HG02938 (cell line): Measurements from ENCODE around the gene FXR1.
"Not testable (repeated sequence)": the region's sequence is repeated elsewhere in the genome, so short reads cannot be mapped to it uniquely, and the experiment has no call there.

Source experiments
- ATAC-seq: cut with Tn5 transposase; IDR thresholded peaks from one replicate; pipeline ENCODE4 v1.9.1; 2021; ENCODE audit warnings: mild to moderate bottlenecking, moderate library complexity; ENCODE audit not compliant: unreplicated experiment

Gene FXR1

GRCh38 chr3:181003469-181003868 lies 91.0 kb downstream of the FXR1 start:
- not testable (repeated sequence) for ATAC-seq

GRCh38 chr3:181006541-181006940 lies 94.1 kb downstream of the FXR1 start:
- ATAC-seq, result no peak

- no peak for ATAC-seq
Measured at GRCh38 chr3:181007262-181007661, 94.8 kb downstream of the FXR1 start.

GRCh38 chr3:181008796-181009195 lies 96.3 kb downstream of the FXR1 start:
- no peak for ATAC-seq

- ATAC-seq, result no peak
Measured at GRCh38 chr3:181009225-181009624, 96.8 kb downstream of the FXR1 start.

GRCh38 chr3:181017690-181018089 lies 105.2 kb downstream of the FXR1 start:
- no peak for ATAC-seq

GRCh38 chr3:181025204-181025603 lies 112.7 kb downstream of the FXR1 start:
- ATAC-seq, result no peak

GRCh38 chr3:181030948-181031347 lies 118.5 kb downstream of the FXR1 start:
- ATAC-seq, result no peak
